Measurements from ENCODE around the gene HEMGN. TPM values are rescaled to one million over a fixed set of nuclear protein-coding genes. Genes with fewer than 3 reads are reported as not detected.

The HEMGN gene
- total and polyA plus RNA-seq, 2 of the 8 experiments (the other 6 are each of a cell fraction or from before 2014, with no cell fraction given) = not detected

DNA sequence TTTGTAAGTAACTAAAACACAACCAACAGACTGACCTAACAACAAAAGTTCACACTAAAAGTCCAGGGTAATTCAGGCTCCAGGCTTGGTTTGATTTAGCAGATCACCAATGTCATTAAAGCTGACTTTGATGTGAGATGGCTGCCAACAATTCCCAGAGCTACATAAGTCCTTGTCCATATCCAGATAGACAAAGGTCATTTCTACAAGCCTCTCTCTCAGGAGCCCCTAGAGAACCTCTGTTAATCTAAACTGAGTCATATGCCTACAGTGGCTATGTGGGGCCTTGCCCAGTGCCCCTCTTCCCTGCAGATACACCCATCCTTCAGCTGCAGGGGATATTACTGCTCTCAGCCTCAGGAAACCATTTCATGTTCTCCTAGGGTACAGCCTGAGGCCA is 26.9 kb upstream of the HEMGN start:
- no peak overlapping the region for H3K4me3 ChIP-seq (ENCODE audit: extremely low read depth in 1 of 4, insufficient read depth in 2 of 4, low read depth in 3 of 4, low read length in 4 of 4)
- no peak overlapping the region for H2AK5ac ChIP-seq (ENCODE audit: low read depth, low read length)
- no peak overlapping the region for H3K56ac ChIP-seq (replicated peaks; ENCODE audit: insufficient read length, low read depth, low read length)
- no peaks in the 10 kb centered on the region for H3K23me2 ChIP-seq (ENCODE audit: low read depth, low read length)
- CTCF ChIA-PET (ENCODE audit: partially characterized antibody) = interaction anchor here (0.5 to 2.0 kb wide), 3 partner anchors 10 to 232 kb away, joined by 4 to 8 read pairs (median 5); no protein-coding TSS in a partner anchor
- no peaks in the 10 kb centered on the region for H3K4me1 ChIP-seq (replicated peaks in 1 of 4; ENCODE audit: control insufficient read depth in 3 of 4, insufficient read depth in 4 of 4, low read length in 3 of 4)
- DNase-seq (ENCODE audit: low read depth in 1 of 2, low spot score in 2 of 2) = no peak
- peaks cover 0 to 3% (median 0%) of the 10 kb centered on the region in 4 experiments; a peak in 4 of 7 replicates for H3K27me3 ChIP-seq (replicated peaks in 1 of 4; ENCODE audit: control insufficient read depth in 3 of 4, extremely low read depth in 1 of 4, insufficient read depth in 3 of 4, low read length in 3 of 4)
- no peak overlapping the region for H4K91ac ChIP-seq (replicated peaks; ENCODE audit: insufficient read length, low read length)
- H3K27ac ChIP-seq (ENCODE audit: low read depth, low read length) = no peak overlapping the region
- no peaks in the 10 kb centered on the region for H3K79me2 ChIP-seq (ENCODE audit: control insufficient read depth in 1 of 2, insufficient read depth in 2 of 2, low read length in 2 of 2)
- no peaks in the 10 kb centered on the region for H3K79me1 ChIP-seq (ENCODE audit: low read depth, low read length)
- no peak overlapping the region for H3K18ac ChIP-seq (ENCODE audit: extremely low read depth, low read length)
- H3K4me2 ChIP-seq (ENCODE audit: insufficient read depth in 1 of 2, low read depth in 2 of 2, low read length in 2 of 2) = no peak overlapping the region
- no peak overlapping the region for H2BK120ac ChIP-seq (replicated peaks; ENCODE audit: low read depth, low read length)
- FAIRE-seq = no peak
- no peak overlapping the region for H3K4ac ChIP-seq (replicated peaks; ENCODE audit: insufficient read length, low read depth, low read length)
- H2AFZ ChIP-seq (ENCODE audit: low read length) = no peak overlapping the region
- H3K14ac ChIP-seq (ENCODE audit: insufficient read length) = no peak overlapping the region
- H4K8ac ChIP-seq (ENCODE audit: extremely low read depth, insufficient read depth, low read length) = no peak overlapping the region
- no peak overlapping the region for H3K9ac ChIP-seq (replicated peaks in 1 of 4; ENCODE audit: extremely low read depth in 1 of 4, low read depth in 3 of 4, low read length in 3 of 4)
- POLR2A ChIA-PET (ENCODE audit: partially characterized antibody) = no interaction called here
- H2BK12ac ChIP-seq (ENCODE audit: low read depth, low read length) = no peak overlapping the region
- H3K36me3 ChIP-seq (ENCODE audit: control insufficient read depth in 2 of 4, insufficient read depth in 4 of 4, low read length in 3 of 4) = no peaks in the 10 kb centered on the region
- no peak overlapping the region for H2BK5ac ChIP-seq (ENCODE audit: low read depth, low read length)
- H3K23ac ChIP-seq (ENCODE audit: insufficient read length) = no peak overlapping the region
- no peaks in the 10 kb centered on the region for H3K9me3 ChIP-seq (ENCODE audit: insufficient read depth in 2 of 2, low read depth in 1 of 2, low read length in 1 of 2)
- no peak overlapping the region for H2BK20ac ChIP-seq (ENCODE audit: low read length)
- H4K20me1 ChIP-seq (replicated peaks in 1 of 2; ENCODE audit: control insufficient read depth in 1 of 2, insufficient read depth in 2 of 2, low read length in 2 of 2) = no peaks in the 10 kb centered on the region
- no peak overlapping the region for H2BK15ac ChIP-seq (ENCODE audit: low read length)
- H4K5ac ChIP-seq (ENCODE audit: insufficient read length, low read depth, low read length) = no peak overlapping the region
- TF ChIP-seq CBX8 (IDR thresholded peaks at IDR 0.05; ENCODE audit: borderline replicate concordance, low read depth, low read length) = no peak
- no peak for TF ChIP-seq RBBP5 (IDR thresholded peaks at IDR 0.05; ENCODE audit: borderline replicate concordance, low read depth, low read length)
- TF ChIP-seq EGR1 (IDR thresholded peaks at IDR 0.05; ENCODE audit: borderline replicate concordance, low read depth, low read length) = no peak
- no peak for TF ChIP-seq HDAC2 (IDR thresholded peaks at IDR 0.05; ENCODE audit: borderline replicate concordance in 1 of 2, low read depth in 2 of 2, low read length in 2 of 2)
- no peak for TF ChIP-seq JUND (IDR thresholded peaks at IDR 0.05; ENCODE audit: low read length)
- no peak for TF ChIP-seq ASH2L (IDR thresholded peaks at IDR 0.05; ENCODE audit: low read length)
- no peak for TF ChIP-seq EP300 (IDR thresholded peaks at IDR 0.05; ENCODE audit: borderline replicate concordance in 1 of 2, low read depth in 2 of 2, low read length in 2 of 2)
- no peak for TF ChIP-seq RFX5 (IDR thresholded peaks at IDR 0.05; ENCODE audit: borderline replicate concordance, low read depth, low read length)
- TF ChIP-seq BACH1 (IDR thresholded peaks at IDR 0.05; ENCODE audit: low read length) = no peak
